HG02884 (cell line): ENCODE results near the gene SMG1.
"Not testable (repeated sequence)": the region's sequence is repeated elsewhere in the genome, so short reads cannot be mapped to it uniquely, and the experiment has no call there.

Experiments
- ATAC-seq: cut with Tn5 transposase; IDR thresholded peaks from one replicate; pipeline ENCODE4 v1.9.1; 2021; ENCODE audit warnings: mild to moderate bottlenecking, moderate library complexity; ENCODE audit not compliant: unreplicated experiment

Gene SMG1

GRCh38 chr16:18801145-18801972 lies 124.8 kb downstream of the SMG1 start, which contains the start of gene ARL6IP1:
TSS of gene ARL6IP1 (minus strand) at chr16:18801549. CDS start at chr16:18801466, 83 bp downstream.
- peak; percentile 90 for ATAC-seq

GRCh38 chr16:18800775-18801144 lies 125.4 kb downstream of the SMG1 start:
- ATAC-seq: no peak

- no peak for ATAC-seq
Measured at GRCh38 chr16:18800293-18800692, 125.9 kb downstream of the SMG1 start.

- ATAC-seq: no peak
Measured at GRCh38 chr16:18799500-18799899, 126.7 kb downstream of the SMG1 start.

DNA sequence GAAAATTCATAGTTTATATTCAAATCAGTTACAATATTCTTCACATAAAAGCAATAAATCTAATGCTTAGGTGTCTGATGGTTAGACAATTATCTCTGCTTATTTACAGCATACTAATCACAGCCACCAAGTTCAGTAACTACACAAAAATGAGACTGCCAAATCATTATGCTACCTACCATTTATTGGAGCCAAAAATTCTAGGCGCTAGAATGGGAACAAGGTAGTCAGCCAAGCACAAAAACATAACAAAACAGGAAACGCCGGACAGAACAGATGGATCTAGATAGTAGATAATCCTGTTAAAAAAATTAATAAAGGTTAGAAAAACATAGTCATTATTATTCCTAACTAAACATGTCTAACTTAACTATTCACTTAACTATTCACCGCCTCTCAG lies 128.5 kb downstream of the SMG1 start:
- ATAC-seq: no peak

GRCh38 chr16:18796377-18796776 lies 129.8 kb downstream of the SMG1 start:
- no peak for ATAC-seq

GRCh38 chr16:18792836-18793433 lies 133.3 kb downstream of the SMG1 start:
- no peak for ATAC-seq

GRCh38 chr16:18789850-18790706 lies 136.1 kb downstream of the SMG1 start, which contains the start of gene RPS15A:
TSS of gene RPS15A (minus strand) at chr16:18790334. CDS start at chr16:18789113, 1,221 bp downstream.
- ATAC-seq: peak; percentile 79

GRCh38 chr16:18789515-18789849 lies 136.7 kb downstream of the SMG1 start:
- no peak for ATAC-seq

DNA sequence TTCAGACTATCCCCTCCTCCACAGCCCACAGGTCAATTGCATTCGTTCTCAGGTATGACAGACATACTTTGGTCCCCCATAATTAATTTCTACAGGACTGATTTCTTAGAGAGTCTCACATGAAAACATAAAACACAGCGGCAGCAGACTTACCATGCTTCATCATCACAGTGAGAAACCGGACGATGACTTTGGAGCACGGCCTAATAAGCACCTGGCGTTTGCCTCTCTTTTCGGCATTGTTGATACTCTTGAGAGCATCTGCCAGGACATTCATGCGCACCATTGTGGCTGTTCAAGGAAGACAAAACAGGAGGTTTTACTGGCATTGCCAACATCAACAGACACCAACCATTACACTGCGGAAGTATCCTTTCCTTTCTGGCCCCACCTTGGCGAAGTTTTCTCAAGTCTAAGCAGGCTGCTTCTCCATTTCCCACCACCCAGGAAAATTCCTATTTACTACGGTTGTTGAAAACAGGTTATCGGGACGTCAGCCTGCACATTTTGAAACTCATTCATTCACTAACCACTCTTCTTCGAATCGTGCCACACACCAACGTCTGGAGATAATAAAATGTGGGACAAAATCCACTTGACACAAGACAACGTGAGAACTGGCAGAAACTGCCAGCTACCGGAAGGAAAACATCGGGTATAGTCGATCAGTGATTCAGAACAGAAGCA lies 137.2 kb downstream of the SMG1 start:
- ATAC-seq: no peak

GRCh38 chr16:18784917-18785623 lies 141.1 kb downstream of the SMG1 start:
- no peak for ATAC-seq

DNA sequence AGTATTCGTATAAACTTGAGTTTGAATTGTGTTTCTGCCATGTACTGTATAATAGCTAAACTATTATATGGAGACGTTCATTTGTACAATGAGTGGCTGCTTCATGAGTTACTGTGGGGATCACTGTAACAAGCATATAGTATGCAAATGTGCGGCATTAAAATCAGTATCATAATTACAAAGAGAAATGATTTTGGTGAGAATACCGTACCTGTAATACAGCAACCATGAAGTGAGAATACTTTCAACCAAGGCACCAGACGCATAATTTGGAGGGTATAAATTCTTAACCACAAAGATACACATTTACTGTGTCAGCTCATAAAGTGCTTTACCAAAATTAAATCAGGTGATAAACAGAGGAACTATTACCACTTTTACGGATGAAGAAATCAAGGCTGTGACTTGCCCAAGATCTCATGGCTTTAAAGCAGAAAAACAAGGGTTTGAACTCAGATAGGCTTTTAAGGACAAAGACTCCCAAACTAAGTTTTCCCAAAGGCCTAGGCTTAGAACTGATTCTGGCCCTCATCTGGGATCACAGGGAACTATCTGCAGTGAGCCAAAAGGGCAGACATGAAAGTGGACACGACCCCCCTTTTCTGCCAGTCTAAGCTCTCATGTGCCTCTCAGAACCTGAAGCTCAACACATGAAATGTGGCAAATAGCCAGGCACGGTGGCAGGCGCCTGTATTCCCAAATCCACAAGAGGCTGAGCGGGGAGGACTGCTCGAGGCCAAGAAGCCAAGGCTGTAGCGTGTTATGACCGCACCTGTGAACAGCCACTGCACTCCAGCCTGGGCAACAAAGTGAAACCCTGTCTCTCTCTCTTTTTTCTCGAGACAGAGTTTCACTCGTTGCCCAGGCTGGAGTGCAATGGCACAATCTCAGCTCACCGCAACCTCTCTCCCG lies 142.5 kb downstream of the SMG1 start:
- ATAC-seq: no peak

DNA sequence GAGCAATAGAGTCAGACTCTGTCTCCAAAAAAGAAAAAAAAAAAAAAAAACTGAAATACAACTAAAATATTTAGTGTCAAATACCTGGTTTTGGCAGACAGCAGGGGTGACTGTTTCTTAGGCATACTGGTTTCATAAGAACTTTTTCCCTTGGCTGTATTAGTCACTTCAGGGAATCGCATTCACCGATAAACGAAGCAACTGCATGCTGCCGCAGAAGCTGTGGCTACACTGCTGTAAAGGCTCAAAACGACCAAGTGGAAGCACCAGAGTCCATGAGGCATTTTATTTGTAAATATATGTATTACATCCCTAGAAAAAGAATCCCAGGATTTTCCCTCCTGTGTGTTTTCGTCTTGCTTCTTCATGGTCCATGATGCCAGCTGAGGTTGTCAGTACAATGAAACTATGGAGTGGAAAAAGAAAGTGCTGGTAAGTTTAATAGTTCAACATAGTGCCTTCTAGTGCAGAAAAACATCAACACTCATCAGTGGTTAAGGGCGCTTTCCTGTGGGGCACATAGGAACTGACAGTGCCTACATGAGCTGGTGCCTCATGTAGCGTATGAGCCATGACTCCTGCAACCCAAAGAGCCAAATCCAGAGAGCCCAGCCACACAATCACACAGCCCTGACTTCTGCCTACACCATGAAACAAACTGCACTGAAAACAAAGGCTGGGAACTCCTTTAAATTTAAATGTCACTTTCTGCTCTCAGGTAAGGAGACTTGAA lies 143.3 kb downstream of the SMG1 start:
- no peak for ATAC-seq

DNA sequence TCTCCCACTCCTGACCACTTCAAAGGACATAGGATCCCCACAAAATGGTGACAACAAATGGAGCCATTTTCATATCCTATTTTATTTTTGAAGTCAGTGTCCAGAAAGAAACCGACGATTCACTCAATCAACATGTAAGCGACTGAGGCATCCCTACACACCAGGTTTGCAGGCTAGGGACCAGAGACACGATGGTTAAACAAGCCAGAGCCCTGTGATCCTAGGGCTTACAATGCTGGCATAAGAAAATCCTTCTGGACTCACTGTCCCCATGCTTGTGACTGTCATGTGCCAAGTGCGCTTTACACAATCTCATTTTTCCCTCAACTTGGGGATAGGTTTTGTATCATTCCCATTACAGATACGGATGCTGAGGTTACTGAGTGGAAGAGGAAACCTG lies 145.0 kb downstream of the SMG1 start:
- not testable (repeated sequence) for ATAC-seq

DNA sequence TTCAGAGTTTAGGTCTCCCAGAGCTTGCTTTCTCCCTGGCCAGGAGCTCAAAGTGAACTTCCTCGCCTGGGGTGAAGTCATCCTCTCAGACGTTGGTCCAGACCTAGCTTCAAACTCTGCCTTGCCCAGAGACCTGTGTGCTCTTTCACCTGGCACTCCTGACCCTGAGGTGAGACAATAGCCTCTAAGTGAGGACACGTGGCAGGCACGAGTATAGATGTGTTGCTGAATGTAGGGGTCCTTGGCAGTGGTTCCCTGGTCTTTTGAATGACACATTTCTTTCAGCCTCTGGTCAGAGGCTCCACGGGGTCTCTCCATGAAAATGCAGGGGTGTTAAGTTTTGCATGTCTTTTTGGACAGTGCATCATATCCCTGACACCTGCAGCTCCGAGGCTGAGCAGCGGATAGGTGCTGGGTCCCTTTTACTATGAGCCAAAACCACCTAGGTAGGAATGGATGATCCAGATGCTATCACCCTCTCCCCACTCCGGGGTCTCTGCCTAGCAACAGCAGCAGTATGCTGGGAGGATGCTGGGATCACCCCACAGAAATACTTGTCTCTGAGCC lies 145.7 kb downstream of the SMG1 start:
- not testable (repeated sequence) for ATAC-seq

DNA sequence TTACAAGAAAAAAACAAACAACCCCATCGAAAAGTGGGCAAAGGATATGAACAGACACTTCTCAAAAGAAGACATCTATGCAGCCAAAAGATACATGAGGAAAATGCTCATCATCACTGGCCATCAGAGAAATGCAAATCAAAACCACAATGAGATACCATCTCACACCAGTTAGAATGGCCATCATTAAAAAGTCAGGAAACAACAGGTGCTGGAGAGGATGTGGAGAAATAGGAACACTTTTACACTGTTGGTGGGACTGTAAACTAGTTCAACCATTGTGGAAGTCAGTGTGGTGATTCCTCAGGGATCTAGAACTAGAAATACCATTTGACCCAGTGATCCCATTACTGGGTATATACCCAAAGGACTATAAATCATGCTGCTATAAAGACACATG lies 148.5 kb downstream of the SMG1 start:
- not testable (repeated sequence) for ATAC-seq

DNA sequence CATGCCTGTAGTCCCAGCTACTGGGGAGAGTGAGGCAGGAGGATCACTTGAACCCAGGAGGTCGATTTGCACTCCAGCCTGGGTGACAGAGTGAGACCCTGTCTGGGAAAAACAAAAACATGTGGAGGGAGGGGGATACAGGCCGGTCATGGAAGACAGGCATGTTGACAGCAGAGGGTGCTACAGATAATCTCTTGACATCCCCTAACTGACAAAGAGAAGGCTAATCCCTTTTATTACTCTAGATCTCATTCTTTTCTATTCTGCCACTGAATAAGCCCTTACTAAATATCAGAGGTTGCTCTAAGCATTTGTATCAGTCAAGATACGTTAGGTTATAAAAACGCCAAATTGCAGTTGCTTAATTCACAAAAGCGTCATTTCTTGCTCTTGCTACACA lies 149.9 kb downstream of the SMG1 start:
- ATAC-seq: not testable (repeated sequence)

DNA sequence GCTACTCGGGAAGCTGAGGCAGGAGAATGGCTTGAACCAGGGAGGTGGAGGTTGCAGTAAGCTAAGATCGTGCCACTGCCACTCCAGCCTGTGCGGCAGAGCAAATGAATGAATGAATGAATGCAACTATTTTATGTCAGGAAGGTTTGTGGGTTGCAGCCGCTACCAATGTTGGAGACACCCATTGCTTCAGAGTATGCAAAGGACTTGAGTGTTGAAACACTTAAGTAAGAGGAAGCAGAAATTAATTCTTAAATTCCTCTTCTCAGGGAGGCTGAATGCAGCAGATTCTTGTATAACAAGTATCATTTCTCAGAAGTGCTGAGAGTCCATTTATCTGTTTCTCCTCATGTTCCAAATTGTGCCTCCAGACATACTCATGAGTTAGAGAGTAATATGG lies 151.6 kb downstream of the SMG1 start:
- not testable (repeated sequence) for ATAC-seq
